NT2/D1 (cell line): ENCODE measurements around the gene GRK2.
"Not testable (repeated sequence)": the region's sequence is repeated elsewhere in the genome, so short reads cannot be mapped to it uniquely, and the experiment has no call there.

ENCODE experiments used
- SUZ12 ChIP-seq: IDR thresholded peaks from 2 replicates; pipeline ENCODE4 v1.6.1; 2011; ENCODE audit not compliant: insufficient read length, insufficient read depth; ENCODE audit errors: extremely low read depth
- YY1 ChIP-seq: IDR thresholded peaks from 2 replicates; pipeline ENCODE4 v1.6.1; 2011; ENCODE audit not compliant: insufficient read length, insufficient read depth
- ZNF274 ChIP-seq: IDR thresholded peaks from 2 replicates; pipeline ENCODE4 v1.6.1; 2011; ENCODE audit warnings: mild to moderate bottlenecking, low read depth, low read length

GRCh38 chr11:67260885-67261639, 5.2 kb upstream of the GRK2 start:
- TF ChIP-seq ZNF274, SUZ12, YY1: not testable (repeated sequence)
